HEK293 (cell line): ENCODE data around the gene ZNF460.

ENCODE experiments used
- GLIS2 ChIP-seq: fragments of 450-650 bp; formaldehyde crosslinking; IDR thresholded peaks from 2 replicates; pipeline ENCODE4 v1.5.1; 2016; ENCODE audit warnings: missing biosample characterization, missing genetic modification characterization
- MYNN ChIP-seq: fragments of 450-650 bp; formaldehyde crosslinking; IDR thresholded peaks from 2 replicates; pipeline ENCODE4 v1.5.1; 2016; ENCODE audit warnings: missing biosample characterization, missing genetic modification characterization, borderline replicate concordance
- OVOL3 ChIP-seq: fragments of 450-650 bp; formaldehyde crosslinking; IDR thresholded peaks from 2 replicates; pipeline ENCODE4 v1.5.1; 2016; ENCODE audit warnings: missing biosample characterization, missing genetic modification characterization
- PATZ1 ChIP-seq: fragments of 450-650 bp; formaldehyde crosslinking; IDR thresholded peaks from 2 replicates; pipeline ENCODE4 v1.5.1; 2016; ENCODE audit warnings: missing biosample characterization, missing genetic modification characterization
- PBX3 ChIP-seq: sonication (generic); formaldehyde crosslinking; IDR thresholded peaks from 2 replicates; pipeline ENCODE4 v1.8.1; 2022; ENCODE audit warnings: mild to moderate bottlenecking, moderate library complexity, missing genetic modification reagents
- PRDM4 ChIP-seq: fragments of 450-650 bp; formaldehyde crosslinking; IDR thresholded peaks from 2 replicates; pipeline ENCODE4 v1.5.1; 2017; ENCODE audit warnings: missing biosample characterization, missing genetic modification characterization
- REPIN1 ChIP-seq: fragments of 450-650 bp; formaldehyde crosslinking; IDR thresholded peaks from 2 replicates; pipeline ENCODE4 v1.5.1; 2017; ENCODE audit warnings: missing biosample characterization, missing genetic modification characterization, low read depth
- REST ChIP-seq: fragments of 450-650 bp; formaldehyde crosslinking; IDR thresholded peaks from 2 replicates; pipeline ENCODE4 v1.5.1; 2016; ENCODE audit warnings: missing biosample characterization, missing genetic modification characterization
- SETDB1 ChIP-seq: IDR thresholded peaks from one replicate; pipeline ENCODE4 v1.6.1; 2017; ENCODE audit warnings: mild to moderate bottlenecking, low read length, moderate library complexity, mixed read lengths; ENCODE audit not compliant: insufficient read length
- ZBTB44 ChIP-seq: fragments of 450-650 bp; IDR thresholded peaks from 2 replicates; pipeline ENCODE4 v1.5.1; 2018; ENCODE audit warnings: missing biosample characterization, mild to moderate bottlenecking, missing genetic modification characterization
- ZBTB7A ChIP-seq: fragments of 450-650 bp; formaldehyde crosslinking; IDR thresholded peaks from 2 replicates; pipeline ENCODE4 v1.5.1; 2016; ENCODE audit warnings: low read depth, missing biosample characterization, missing genetic modification characterization
- ZNF140 ChIP-seq: fragments of 450-650 bp; formaldehyde crosslinking; IDR thresholded peaks from 2 replicates; pipeline ENCODE4 v1.5.1; 2016; ENCODE audit warnings: missing biosample characterization, missing genetic modification characterization
- ZNF24 ChIP-seq: fragments of 450-650 bp; formaldehyde crosslinking; IDR thresholded peaks from 2 replicates; pipeline ENCODE4 v1.5.1; 2016; ENCODE audit warnings: missing biosample characterization, missing genetic modification characterization
- ZNF280D ChIP-seq: fragments of 450-650 bp; formaldehyde crosslinking; IDR thresholded peaks from 2 replicates; pipeline ENCODE4 v1.5.1; 2016; ENCODE audit warnings: missing biosample characterization, missing genetic modification characterization
- ZNF488 ChIP-seq: fragments of 450-650 bp; formaldehyde crosslinking; IDR thresholded peaks from 2 replicates; pipeline ENCODE4 v1.5.1; 2016; ENCODE audit warnings: missing biosample characterization, missing genetic modification characterization
- ZNF501 ChIP-seq: fragments of 450-650 bp; formaldehyde crosslinking; IDR thresholded peaks from 2 replicates; pipeline ENCODE4 v1.5.1; 2016; ENCODE audit warnings: missing biosample characterization, missing genetic modification characterization
- ZNF513 ChIP-seq: fragments of 450-650 bp; IDR thresholded peaks from 2 replicates; pipeline ENCODE4 v1.5.1; 2018; ENCODE audit warnings: missing biosample characterization, missing genetic modification characterization
- ZNF639 ChIP-seq: fragments of 450-650 bp; formaldehyde crosslinking; IDR thresholded peaks from 2 replicates; pipeline ENCODE4 v1.5.1; 2016; ENCODE audit warnings: missing biosample characterization, missing genetic modification characterization
- ZNF768 ChIP-seq: fragments of 450-650 bp; formaldehyde crosslinking; IDR thresholded peaks from 2 replicates; pipeline ENCODE4 v1.5.1; 2018; ENCODE audit warnings: missing biosample characterization, mild to moderate bottlenecking, missing genetic modification characterization

The ZNF460 gene

GRCh38 chr19:57279418-57280164 is 694 bp upstream of the ZNF460 start (continued):
- TF ChIP-seq REST (tag by site-specific recombination) (no peak), PBX3 (CRISPR knock-in tag) (no peak), ZNF280D (no peak), ZNF513 (tag by site-specific recombination) (no peak), PRDM4 (tag by site-specific recombination) (no peak), REPIN1 (tag by site-specific recombination) (no peak), ZNF140 (no peak), MYNN (tag by site-specific recombination) (no peak), ZBTB44 (no peak), ZNF501 (tag by site-specific recombination) (no peak; the same call in 1 of the 2 replicates), OVOL3 (tag by site-specific recombination) (no peak), ZNF639 (tag by site-specific recombination) (no peak), ZNF24 (tag by site-specific recombination) (no peak), ZNF488 (tag by site-specific recombination) (no peak), ZNF768 (tag by site-specific recombination) (no peak), PATZ1 (no peak), GLIS2 (tag by site-specific recombination) (no peak), ZBTB7A (tag by site-specific recombination) (no peak), SETDB1 (no peak)
